ENCODE data around the gene COLEC12.
A peak's percentile ranks its signal among the peaks of the same experiment; 100 is the strongest.

COLEC12 gene

GRCh38 chr18:382423-382984, 118.0 kb downstream of the COLEC12 start:
- no peak for DNase-seq

DNA sequence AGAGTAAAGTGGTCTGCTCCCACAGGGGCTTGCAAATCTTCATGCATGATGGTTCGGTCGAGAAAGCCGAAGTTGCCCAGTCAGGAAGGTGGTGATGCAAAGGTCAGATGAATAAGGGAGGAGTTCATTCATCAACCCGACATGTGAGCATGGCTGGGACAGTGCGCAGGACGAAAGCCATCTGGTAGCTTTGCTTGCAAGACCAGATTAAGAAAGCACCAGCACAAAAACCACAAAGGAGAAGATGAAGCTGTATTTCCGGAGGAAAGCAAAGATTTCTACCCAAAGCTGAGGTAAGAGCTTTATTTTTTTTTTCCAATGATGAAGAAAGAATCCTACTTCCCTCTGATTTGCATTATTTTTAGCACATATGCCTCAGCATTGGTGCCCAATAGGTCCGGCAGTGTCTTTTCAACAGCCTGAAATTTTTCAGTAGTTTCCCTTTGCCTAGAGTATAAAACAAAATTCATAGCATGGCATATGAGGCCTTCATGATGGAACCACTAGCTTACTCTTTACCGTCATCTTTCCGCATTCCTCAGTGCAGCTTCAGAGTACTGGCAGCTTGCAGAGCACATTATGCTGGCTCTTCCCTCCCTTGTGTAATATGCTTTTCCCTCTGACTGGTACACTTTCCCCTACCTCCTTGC, 120.7 kb downstream of the COLEC12 start:
- peak; percentile 9 for DNase-seq

GRCh38 chr18:378079-378478, 122.4 kb downstream of the COLEC12 start:
- DNase-seq: no peak

GRCh38 chr18:377088-377487, 123.4 kb downstream of the COLEC12 start:
- no peak for DNase-seq

- no peak for DNase-seq
These were observed 124.2 kb downstream of the COLEC12 start for GRCh38 chr18:376311-376710.

GRCh38 chr18:374721-375168, 125.8 kb downstream of the COLEC12 start:
- no peak for DNase-seq

DNA sequence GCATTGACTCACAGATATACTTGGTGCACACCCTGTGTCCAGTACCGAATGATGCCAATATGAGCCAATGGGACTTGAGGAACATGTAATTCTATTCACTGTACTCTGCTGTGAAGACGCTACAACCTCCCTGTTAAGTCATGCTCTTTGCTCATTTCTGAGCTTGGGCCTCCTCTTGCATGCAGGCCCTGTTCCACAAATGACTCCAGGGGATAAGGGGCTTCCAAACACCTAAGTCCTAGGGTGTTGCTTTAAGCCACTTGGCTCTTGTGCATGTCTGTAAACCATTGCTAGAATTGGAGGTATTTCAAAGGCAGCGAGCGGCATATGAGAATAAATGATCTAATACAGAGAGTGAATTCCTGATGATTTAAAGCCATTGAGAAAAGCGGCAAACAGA, 126.7 kb downstream of the COLEC12 start:
- DNase-seq: no peak

DNA sequence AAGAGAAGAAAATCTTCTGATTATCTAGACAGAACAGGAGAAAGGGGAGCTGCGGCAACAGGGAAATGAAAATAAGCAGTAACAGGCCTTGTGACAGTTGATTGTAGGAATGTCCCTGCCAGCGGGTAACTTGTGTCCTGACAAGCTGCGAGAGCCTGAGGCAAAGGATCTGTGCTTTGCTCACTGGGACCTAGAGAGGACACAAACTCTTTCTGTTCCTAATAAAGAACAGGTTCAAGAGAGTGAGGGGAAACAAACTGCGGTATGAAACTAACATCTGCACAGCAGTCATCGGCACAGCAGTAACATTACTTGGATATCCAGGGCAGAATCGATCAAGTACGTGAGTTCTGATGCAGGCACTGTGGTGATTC, 128.9 kb downstream of the COLEC12 start:
- DNase-seq: no peak

GRCh38 chr18:370751-371608, 129.5 kb downstream of the COLEC12 start:
- DNase-seq: no peak

DNA sequence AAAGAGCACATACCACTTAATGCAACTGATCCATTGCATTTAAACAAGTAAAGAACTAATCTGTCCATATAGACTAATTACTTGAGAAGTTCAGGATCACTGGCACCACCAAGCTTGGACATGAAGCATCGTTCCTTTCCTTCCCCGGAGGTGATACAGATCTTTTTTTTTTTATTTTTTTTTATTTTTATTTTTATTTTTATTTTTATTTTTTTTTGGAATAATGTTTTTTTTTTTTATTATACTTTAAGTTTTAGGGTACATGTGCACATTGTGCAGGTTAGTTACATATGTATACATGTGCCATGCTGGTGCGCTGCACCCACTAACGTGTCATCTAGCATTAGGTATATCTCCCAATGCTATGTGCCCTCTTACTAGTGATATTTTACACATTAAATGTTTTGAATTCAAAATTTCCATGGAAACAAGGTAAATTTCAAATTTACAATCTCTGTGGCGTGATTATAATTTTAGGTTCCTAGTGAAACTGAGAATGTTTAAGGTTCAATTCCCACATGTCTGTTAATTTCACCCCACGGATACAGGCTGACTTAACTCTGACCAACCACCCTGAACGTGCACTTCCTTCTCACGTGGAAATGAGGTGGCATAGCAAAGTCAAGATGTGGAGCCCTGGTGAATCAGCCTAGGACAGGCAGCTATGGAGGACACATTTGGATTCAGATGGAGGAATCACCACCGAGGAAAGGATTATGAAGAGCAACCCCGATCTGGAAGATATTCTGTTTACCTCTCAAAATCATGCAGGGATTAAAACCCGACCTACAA, 131.1 kb downstream of the COLEC12 start:
- no peak for DNase-seq

- DNase-seq: no peak
These were observed 133.9 kb downstream of the COLEC12 start for GRCh38 chr18:366466-367061.

DNA sequence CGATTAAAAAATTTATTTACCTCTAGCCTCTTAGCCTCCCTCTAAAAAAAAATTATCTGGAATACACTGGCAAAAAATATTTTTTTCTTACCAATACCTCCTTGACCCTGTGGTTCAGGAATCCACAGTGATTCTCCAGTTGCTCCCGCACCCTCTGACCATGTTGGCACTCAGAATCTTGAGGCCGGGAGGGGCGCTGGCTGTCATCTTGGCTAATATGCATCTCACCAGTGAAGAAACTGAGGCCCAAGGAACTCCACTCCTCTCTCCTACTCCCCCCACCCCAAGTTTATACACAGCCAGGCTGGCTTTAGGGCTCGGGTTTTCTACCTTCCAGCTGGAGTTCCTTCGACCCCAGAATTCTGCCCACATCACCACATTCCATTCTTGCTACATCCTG, 134.8 kb downstream of the COLEC12 start:
- no peak for DNase-seq

- DNase-seq: no peak
These were observed 136.2 kb downstream of the COLEC12 start for GRCh38 chr18:364256-364826.

- DNase-seq: no peak
These were observed 137.0 kb downstream of the COLEC12 start for GRCh38 chr18:363301-364085.

DNA sequence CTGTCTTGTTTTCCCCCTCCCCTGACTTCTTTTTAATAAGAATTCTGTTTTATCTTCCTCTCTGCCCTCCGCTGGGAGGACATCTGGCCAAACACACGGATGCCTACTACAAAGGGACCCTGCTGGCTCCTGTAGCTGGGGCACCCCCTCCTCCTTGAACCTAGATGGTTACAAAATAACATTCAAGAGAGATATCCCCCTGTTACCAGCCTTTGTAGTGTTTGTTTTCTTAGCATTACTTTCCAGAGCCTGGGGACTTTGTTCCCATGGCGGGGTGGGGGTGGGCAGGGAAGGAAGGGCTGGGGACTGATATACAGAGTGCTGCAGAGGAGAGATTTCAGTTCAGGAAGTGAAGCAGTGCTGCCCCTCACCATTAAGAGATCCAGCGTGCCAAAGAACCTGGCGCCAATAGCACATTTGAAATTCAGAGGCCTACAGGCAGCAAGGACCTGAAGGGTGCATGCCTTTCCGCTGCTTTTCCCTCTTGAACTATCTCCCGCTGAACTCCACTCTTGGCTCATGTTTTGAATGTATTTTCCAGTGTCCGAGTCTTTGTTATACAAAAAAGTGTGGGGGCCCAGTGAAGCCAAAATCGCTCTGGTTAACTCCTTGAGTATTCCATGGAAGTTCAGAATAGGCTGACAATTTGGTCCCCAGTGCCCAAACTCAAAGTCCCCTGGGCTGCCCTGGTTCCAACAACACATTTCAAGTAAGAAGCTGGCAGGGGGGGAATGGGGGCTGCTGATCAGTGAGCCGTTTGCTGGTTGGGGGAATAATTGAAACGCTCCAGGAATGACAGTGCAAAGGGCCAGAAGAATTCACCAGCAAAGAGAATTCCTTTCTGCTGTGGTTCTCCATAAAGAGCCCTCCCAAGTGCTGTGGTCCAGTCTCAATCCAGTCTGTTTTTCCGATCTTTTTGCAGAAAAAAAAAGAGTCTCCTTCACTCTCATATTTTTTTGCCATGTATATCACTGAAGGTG, 137.9 kb downstream of the COLEC12 start:
- DNase-seq: no peak

DNA sequence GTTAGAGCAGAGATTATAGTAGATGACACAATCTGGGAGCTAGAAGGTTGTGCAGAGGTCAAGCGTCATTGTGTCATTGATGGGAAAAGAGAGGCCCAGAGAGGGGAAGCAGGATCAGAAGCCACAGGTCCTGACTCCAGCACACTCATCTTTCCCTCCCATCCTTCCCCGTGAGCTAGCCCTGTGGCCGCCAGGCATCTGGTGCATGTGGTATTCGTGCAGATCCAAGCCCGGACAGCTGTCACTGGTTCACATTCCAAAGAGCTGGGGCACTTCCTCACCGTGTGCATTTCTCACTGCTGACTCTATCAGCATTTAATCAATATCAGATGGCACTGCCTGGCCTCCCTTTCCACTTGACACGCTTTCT, 138.6 kb downstream of the COLEC12 start:
- no peak for DNase-seq

DNA sequence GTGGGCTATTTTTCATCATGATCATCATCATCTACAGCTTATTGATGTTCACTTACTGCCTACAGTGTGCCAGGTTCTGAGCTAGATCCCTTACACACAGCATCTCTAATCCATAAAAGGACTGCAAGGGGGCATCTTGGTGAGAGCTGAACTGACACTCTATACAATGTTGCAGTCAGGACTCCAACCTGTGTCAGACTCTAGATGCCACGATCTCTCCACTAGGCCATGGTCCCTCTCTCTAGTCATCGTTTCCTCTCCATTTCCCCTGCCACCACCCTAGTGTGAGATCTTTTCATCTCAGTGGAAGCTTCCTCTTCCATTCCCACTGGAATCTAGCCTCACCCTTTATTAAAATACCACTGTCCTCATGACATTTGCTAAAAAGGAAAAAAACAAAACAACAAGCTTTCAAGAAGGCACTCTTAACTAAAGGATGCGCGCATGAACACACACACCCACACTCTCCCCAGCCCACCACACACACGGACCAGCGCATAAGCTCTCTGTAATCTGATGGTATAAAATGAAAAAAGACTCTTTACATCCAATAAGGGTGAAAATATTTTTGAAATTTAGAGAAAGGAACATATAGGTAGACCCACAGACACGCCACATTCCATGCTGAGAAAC, 139.3 kb downstream of the COLEC12 start:
- no peak for DNase-seq

DNA sequence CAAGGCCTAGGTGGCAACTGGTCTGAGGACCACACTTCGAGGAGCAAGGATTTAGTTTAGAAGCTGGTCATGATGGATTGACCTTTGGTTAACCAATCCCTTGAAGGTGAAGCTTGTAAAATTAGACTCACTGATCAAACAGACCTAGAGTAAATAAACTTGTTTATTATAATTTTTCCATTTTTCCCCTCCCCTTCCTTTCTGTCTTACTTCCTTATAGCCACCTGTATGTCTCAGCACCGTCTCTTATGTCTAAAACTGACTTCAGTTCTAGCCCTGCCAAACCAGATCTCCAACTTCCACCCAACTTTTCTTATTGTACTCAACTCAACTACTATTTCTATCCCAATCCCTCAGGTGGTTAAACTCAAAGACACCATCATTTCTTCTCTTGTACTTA, 139.8 kb downstream of the COLEC12 start:
- no peak for DNase-seq

GRCh38 chr18:356778-357177, 143.7 kb downstream of the COLEC12 start:
- no peak for DNase-seq

DNA sequence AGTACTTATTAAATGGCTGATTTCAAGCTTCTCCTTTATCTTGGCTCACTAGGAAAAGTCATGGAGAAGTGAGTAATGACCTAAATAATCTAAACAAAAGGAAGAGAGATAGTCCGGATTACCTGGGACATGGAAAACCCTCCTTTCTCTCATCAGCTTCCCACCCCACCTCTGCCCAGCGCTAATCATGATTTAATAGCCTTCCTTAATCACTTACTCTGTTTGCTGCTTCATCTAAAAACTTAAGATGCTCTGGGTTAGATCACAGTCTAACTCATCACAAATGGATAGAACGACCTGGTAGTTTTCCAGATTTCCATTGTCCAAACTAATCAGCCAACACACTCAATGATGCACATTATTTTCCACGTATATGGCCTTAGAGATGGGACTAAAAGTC, 144.8 kb downstream of the COLEC12 start:
- DNase-seq: no peak

Data from RPMI8226 (cell line).